ENCODE data around the gene TTPAL. TPM values are rescaled to one million over a fixed set of nuclear protein-coding genes. Genes with fewer than 3 reads are reported as not detected.

TTPAL gene
- polyA plus RNA-seq, 3 donors, result 10.2 to 15.0 (median 14.3) TPM

DNA sequence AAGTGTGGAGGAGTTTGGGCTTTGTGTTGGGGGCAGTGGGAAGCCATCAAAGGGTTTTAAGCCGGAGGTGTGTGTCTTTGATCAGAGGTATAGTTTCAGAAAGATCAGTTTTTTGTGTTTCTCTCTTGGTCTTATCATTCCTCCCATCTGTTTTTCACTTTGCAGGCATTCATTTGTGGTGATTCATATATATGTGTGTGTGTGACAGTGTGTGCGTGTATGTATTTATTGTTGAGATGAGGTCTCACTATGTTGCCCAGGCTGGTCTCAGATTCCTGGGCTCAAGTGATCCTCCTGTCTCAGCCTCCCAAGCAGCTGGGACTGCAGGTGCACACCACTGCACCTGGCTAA is 57.3 kb downstream of the TTPAL start:
- DNase-seq, result no peak

DNA sequence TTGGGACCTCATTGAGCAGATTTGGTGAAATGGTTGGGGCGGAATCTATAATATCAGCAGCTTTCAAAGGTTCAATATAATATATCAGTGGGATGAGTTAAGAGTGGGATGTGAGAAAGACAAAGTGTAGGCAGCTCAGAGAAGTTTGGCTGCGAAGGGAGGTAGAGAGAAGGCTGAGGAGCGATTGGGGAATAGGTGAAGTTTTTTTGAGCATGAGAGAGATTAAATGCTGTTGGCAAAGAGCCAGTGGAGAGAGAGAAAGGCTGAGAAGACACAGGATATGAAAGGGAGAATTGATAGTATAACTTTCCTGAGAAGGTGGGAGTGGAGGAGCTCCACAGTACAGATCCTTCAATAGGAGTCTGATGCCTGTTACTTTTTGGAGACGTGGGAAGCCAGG is 58.3 kb downstream of the TTPAL start:
- no peak for DNase-seq

DNA sequence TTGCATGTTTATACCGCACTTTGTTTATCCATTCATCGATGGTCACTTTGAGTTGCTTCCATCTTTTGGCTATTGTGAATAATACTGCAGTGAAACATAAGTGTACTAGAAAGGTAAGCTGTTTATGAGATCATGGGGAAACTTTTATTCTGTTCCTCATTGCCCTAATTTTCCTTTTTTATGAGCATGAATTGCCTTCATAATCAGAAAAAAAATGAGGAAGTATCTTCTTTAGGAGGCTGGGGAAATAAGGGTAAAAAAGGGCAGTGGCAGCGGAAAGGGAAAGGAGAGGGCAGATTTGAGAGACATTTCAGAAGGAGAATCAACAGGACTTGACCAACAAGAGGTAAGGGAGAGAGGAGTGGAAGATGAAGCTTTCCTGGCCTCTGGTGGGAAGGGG is 60.5 kb downstream of the TTPAL start:
- DNase-seq, result no peak

DNA sequence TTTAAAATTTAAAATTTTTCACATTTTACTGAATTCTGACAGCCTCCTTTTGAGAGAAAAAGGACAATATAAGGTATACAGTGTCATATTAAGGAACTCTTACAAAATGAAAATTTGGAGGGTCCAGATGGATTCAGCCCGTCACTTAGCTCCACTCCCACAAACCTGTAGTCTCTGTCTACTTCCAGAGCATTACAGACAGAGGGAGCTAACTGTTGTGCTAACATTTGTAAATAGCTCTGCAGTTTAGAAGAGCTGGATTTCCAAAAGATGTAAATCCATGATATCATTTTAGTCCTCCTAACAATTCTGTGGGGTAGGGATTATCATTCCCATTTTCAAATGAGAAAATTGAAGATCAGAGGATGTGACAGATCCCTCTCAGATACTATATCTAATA is 62.3 kb downstream of the TTPAL start:
- no peak for DNase-seq

DNA sequence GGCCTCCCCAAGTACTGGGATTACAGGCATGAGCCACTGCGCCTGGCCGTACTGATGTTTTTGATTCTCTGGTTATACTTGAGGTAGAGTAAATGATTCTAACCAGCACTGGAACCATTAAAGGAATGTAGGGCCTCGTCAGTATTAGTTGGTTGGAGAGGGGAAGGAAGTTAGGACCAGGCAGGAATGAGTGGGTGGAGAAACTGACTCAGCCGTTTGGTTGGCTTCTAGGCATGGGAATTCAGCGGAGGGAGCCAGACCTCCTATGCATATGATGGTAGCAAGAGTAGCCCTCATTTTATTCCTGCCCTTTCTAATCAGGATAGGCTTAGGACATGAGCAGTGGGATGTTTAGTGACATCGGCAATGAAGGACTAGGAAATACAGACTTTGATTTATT is 65.2 kb downstream of the TTPAL start:
- DNase-seq, result no peak

DNA sequence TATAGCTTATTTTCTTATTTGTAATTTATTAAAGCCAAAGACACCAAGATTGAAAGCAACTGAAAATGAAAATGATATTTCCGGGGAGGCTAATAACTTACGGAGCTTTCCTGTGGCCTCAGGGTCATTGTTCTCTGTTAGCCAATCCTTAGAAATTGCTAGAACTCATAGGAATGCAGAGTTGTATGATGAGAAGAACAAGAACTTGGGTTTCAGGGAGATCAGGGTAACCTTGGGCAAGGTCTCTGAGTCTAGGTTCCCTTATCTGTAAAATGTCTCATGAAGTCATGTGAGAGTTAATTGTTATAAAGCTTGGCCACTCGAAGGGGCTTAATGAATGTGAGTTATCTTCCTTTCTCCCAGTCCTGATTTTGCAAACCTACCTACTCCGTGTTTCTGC is 66.3 kb downstream of the TTPAL start:
- no peak for DNase-seq

DNA sequence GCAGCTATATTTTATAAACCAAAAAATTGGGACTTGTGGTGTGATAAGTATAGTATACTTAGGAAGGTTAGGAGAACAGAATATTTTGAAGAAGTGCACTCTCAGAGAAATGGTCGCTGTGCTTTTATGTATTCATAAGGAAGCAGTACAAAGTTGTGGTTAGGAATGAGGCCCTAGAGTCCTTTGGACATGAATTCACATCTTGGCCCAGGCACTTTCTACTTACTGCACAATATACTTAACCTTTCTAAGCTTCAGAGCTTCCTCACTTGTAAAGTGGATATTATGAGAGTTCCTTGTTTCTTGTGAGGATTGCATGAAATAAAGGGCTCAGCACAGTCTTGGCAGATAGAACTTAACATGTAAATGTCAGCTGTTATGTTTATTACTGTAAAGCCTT is 67.2 kb downstream of the TTPAL start:
- no peak for DNase-seq

DNA sequence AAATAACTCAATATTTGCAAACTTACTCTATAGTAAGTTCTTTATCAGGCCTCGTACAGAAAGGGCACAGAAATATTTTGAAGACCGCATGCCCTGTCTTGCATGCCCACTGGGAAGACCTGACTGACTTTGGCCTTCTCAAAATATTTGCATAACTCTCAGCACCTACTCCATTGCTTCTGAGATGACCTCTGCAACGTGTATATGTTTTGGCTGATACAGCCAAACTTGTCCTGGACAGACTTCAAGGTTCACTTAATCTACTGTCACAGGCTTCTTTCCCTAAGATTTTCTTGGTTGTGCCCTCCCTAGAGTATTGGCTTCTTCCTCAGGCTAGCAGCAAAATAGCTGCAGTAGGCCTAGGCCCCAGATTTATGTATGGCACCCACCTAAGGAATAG is 67.7 kb downstream of the TTPAL start:
- DNase-seq, result no peak

Other genes starting within 250 kb of the TTPAL start
- gene GDAP1L1, start 228.6 kb upstream of the TTPAL start, polyA plus RNA-seq (ENCODE audit: insufficient read length in 3 of 3), result under 1 TPM; 0.21 to 0.43 (median 0.23) TPM
- gene FITM2, start 164.7 kb upstream of the TTPAL start, polyA plus RNA-seq (ENCODE audit: insufficient read length in 3 of 3), result 10 to 100 TPM in 1 of 3 donors, 1 to 10 TPM in 2; 6.9 to 10.1 (median 8.3) TPM
- 1 to 10 TPM in 1 of 3 donors, under 1 TPM in 2; 0.31 to 1.0 (median 0.77) TPM for gene R3HDML, start 138.8 kb upstream of the TTPAL start, polyA plus RNA-seq (ENCODE audit: insufficient read length in 3 of 3)
- gene HNF4A, start 120.2 kb upstream of the TTPAL start, polyA plus RNA-seq (ENCODE audit: insufficient read length in 3 of 3), result 10 to 100 TPM; 49.8 to 73.1 (median 69.0) TPM
- gene SERINC3, start 46.2 kb downstream of the TTPAL start, polyA plus RNA-seq (ENCODE audit: insufficient read length in 3 of 3), result 10 to 100 TPM; 62.2 to 70.4 (median 66.1) TPM
- gene PKIG, start 106.7 kb downstream of the TTPAL start, polyA plus RNA-seq (ENCODE audit: insufficient read length in 3 of 3), result 10 to 100 TPM; 62.9 to 69.9 (median 67.1) TPM
- gene ADA, start 175.8 kb downstream of the TTPAL start, polyA plus RNA-seq (ENCODE audit: insufficient read length in 3 of 3), result 1 to 10 TPM; 4.5 to 9.1 (median 5.7) TPM
- under 1 TPM; 0.10 to 0.22 (median 0.13) TPM for gene CCN5, start 239.5 kb downstream of the TTPAL start, polyA plus RNA-seq (ENCODE audit: insufficient read length in 3 of 3)